WERI-Rb-1 (cell line): Measurements from ENCODE around the gene SLCO4A1.

Experiments used
- DNase-seq: peaks from one replicate; pipeline ENCODE4 v3.0.0-alpha.2; 2020
- H3K27ac ChIP-seq: fragments of 250-450 bp; sonication (Bioruptor Pico); 2 replicates; pipeline ENCODE4 v1.5.1; 2020; ENCODE audit warnings: mild to moderate bottlenecking, moderate library complexity
- H3K27me3 ChIP-seq: fragments of 250-450 bp; sonication (Bioruptor Pico); 2 replicates; pipeline ENCODE4 v1.5.1; 2021; ENCODE audit warnings: mild to moderate bottlenecking, low read depth, moderate library complexity; ENCODE audit not compliant: insufficient read depth, severe bottlenecking
- H3K36me3 ChIP-seq: fragments of 250-450 bp; sonication (Bioruptor Pico); 2 replicates; pipeline ENCODE4 v1.5.1; 2020; ENCODE audit warnings: mild to moderate bottlenecking, moderate library complexity
- H3K4me3 ChIP-seq: 2 replicates; pipeline ENCODE4 v1.5.1; 2011; ENCODE audit warnings: low read depth, mild to moderate bottlenecking, control low read depth, low read length
- H3K9me3 ChIP-seq: fragments of 250-450 bp; sonication (Bioruptor Pico); 2 replicates; pipeline ENCODE4 v1.5.1; 2021; ENCODE audit warnings: mild to moderate bottlenecking, moderate library complexity; ENCODE audit not compliant: severe bottlenecking
- TF ChIP-seq, protein P1 (sequence below): IDR thresholded peaks from 2 replicates; pipeline ENCODE4 v1.5.1; 2011; ENCODE audit warnings: low read depth, mild to moderate bottlenecking, control low read depth, inconsistent platforms, low read length

The SLCO4A1 gene

GRCh38 chr20:62705627-62706026, 63.3 kb downstream of the SLCO4A1 start:
- peaks cover 4% of the 10 kb centered on the region for H3K27me3 ChIP-seq

DNA sequence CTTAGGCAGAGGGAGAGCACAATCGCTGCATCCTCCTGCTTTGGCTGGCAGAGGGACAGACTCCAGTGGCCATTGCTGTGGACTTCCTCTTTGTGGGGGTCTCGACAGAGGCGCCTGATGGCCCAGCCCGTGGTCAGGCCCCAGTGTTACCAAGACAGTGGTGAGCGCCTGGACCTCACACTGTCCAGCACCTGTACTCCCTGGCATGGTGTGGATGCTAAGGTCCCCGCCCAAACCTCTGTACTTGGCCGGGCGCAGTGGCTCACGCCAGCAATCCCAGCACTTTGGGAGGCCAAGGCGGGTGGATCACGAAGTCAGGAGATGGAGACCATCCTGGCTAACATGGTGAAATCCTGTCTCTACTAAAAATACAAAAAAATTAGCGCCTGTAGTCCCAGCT, 64.0 kb downstream of the SLCO4A1 start:
- H3K9me3 ChIP-seq: no peaks in the 10 kb centered on the region
- no peaks in the 10 kb centered on the region for H3K36me3 ChIP-seq
- peaks cover 4% of the 10 kb centered on the region for H3K27me3 ChIP-seq
- no peak overlapping the region for H3K4me3 ChIP-seq
- no peak for DNase-seq
- TF ChIP-seq, protein P1, sequence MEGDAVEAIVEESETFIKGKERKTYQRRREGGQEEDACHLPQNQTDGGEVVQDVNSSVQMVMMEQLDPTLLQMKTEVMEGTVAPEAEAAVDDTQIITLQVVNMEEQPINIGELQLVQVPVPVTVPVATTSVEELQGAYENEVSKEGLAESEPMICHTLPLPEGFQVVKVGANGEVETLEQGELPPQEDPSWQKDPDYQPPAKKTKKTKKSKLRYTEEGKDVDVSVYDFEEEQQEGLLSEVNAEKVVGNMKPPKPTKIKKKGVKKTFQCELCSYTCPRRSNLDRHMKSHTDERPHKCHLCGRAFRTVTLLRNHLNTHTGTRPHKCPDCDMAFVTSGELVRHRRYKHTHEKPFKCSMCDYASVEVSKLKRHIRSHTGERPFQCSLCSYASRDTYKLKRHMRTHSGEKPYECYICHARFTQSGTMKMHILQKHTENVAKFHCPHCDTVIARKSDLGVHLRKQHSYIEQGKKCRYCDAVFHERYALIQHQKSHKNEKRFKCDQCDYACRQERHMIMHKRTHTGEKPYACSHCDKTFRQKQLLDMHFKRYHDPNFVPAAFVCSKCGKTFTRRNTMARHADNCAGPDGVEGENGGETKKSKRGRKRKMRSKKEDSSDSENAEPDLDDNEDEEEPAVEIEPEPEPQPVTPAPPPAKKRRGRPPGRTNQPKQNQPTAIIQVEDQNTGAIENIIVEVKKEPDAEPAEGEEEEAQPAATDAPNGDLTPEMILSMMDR: no peak
- H3K27ac ChIP-seq: no peak overlapping the region

More at GRCh38 chr20:62705627-62706026, 63.3 kb downstream of the SLCO4A1 start:
- H3K36me3 ChIP-seq: no peaks in the 10 kb centered on the region
- DNase-seq: no peak
- no peaks in the 10 kb centered on the region for H3K9me3 ChIP-seq
- no peak overlapping the region for H3K27ac ChIP-seq
- TF ChIP-seq, protein P1: no peak
- H3K4me3 ChIP-seq: no peak overlapping the region

DNA sequence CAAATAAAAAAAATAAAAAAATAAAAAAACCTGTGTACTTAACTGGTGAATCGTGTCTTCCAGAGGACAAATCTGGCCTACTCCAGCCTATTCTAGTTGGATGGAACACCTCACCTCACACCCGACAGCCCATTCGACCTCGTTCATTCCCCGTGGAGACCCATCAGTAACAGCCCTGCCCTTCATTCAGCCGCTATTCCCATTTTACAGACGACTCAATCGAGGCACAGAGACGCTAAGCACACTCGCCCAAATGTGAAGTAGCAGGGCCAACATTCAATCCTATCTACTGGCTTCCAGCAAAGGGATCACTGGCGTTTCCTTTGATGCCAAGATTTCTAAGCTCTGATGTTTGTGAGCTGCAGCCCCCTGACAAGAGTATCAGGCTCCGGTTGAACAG, 64.6 kb downstream of the SLCO4A1 start:
- H3K36me3 ChIP-seq: no peaks in the 10 kb centered on the region
- H3K27ac ChIP-seq: no peak overlapping the region
- H3K27me3 ChIP-seq: peaks cover 4% of the 10 kb centered on the region
- no peak for DNase-seq
- TF ChIP-seq, protein P1: no peak
- H3K4me3 ChIP-seq: no peak overlapping the region
- no peaks in the 10 kb centered on the region for H3K9me3 ChIP-seq

- Histone ChIP-seq H3K9me3 (no peaks in the 10 kb centered on the region), H3K27me3 (peaks cover 4% of the 10 kb centered on the region), H3K27ac (no peak overlapping the region), H3K4me3 (no peak overlapping the region), H3K36me3 (no peaks in the 10 kb centered on the region)
- no peak for DNase-seq
- TF ChIP-seq, protein P1: no peak
Observed at GRCh38 chr20:62707276-62707920, 65.1 kb downstream of the SLCO4A1 start.

DNA sequence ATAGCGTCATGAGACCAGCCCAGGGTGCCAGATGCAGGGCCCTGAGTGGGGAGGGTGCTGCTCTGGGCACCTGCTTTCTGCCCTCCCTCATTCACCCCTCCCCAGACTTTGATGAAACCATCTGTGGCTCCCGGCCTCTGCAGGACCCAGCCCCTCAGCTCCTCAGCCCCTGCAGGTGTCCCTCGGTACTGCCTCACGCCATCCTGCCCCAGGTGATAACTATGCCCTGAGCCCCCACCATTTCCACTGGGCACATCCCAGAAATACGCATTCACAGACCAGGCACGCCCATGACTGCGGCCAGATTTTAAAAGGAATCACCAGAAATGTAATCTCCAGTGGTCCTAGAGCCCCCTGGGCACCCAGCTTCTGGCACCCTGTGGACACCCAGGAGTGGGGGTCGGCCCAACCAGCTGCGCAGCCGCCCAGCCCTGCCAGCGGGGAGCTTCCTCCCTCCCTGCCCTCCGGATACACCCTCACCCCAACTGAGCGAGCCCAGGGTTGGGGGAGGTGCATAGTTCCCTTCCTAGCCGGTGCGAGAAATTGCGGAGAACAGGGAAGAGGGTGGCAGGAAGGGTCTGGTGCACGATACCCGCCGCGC, 65.7 kb downstream of the SLCO4A1 start:
- DNase-seq: peak; percentile 90
- Histone ChIP-seq H3K27ac (no peak overlapping the region), H3K36me3 (no peaks in the 10 kb centered on the region), H3K27me3 (peaks cover 4% of the 10 kb centered on the region), H3K9me3 (no peaks in the 10 kb centered on the region), H3K4me3 (peak overlapping the region; percentile 53)
- TF ChIP-seq, protein P1: peak; percentile 75
